AG09309 (cell line): ENCODE data around the gene SHROOM3.

Source experiments
- DNase-seq: peaks from one replicate; pipeline ENCODE4 v3.0.0-alpha.2; 2010; ENCODE audit warnings: low read depth
- H3K4me3 ChIP-seq: 2 replicates; pipeline ENCODE4 v1.5.1; 2011; ENCODE audit warnings: mild to moderate bottlenecking, low read depth, low read length, moderate library complexity; ENCODE audit not compliant: control insufficient read depth
- TF ChIP-seq, protein P1 (sequence below): IDR thresholded peaks from 2 replicates; pipeline ENCODE4 v1.5.1; 2011; ENCODE audit warnings: mild to moderate bottlenecking, low read depth, low read length, inconsistent platforms; ENCODE audit not compliant: insufficient read depth, control insufficient read depth; ENCODE audit errors: missing control alignments

The SHROOM3 gene

DNA sequence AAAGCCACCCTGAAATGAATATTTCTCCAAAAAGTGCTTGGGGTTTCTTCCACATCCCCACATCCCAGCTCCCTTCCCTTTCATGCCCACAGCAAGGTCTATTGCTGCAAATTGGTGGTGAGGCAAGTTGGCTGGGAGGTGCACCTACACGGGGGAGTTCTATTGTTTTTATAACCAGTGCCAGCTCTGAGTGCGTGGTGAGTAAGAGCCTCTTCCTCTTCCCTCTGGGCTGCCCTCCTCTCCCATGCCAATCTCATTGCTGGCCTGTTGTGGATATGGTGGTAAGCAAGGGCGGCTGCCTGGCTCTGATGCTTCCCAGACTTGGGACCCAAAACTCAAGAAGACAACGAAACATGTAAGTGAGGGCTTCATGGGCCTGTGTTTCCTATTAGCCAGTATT lies 204.3 kb downstream of the SHROOM3 start:
- no peak for DNase-seq
- TF ChIP-seq, protein P1, sequence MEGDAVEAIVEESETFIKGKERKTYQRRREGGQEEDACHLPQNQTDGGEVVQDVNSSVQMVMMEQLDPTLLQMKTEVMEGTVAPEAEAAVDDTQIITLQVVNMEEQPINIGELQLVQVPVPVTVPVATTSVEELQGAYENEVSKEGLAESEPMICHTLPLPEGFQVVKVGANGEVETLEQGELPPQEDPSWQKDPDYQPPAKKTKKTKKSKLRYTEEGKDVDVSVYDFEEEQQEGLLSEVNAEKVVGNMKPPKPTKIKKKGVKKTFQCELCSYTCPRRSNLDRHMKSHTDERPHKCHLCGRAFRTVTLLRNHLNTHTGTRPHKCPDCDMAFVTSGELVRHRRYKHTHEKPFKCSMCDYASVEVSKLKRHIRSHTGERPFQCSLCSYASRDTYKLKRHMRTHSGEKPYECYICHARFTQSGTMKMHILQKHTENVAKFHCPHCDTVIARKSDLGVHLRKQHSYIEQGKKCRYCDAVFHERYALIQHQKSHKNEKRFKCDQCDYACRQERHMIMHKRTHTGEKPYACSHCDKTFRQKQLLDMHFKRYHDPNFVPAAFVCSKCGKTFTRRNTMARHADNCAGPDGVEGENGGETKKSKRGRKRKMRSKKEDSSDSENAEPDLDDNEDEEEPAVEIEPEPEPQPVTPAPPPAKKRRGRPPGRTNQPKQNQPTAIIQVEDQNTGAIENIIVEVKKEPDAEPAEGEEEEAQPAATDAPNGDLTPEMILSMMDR: no peak
- H3K4me3 ChIP-seq: no peak overlapping the region

DNA sequence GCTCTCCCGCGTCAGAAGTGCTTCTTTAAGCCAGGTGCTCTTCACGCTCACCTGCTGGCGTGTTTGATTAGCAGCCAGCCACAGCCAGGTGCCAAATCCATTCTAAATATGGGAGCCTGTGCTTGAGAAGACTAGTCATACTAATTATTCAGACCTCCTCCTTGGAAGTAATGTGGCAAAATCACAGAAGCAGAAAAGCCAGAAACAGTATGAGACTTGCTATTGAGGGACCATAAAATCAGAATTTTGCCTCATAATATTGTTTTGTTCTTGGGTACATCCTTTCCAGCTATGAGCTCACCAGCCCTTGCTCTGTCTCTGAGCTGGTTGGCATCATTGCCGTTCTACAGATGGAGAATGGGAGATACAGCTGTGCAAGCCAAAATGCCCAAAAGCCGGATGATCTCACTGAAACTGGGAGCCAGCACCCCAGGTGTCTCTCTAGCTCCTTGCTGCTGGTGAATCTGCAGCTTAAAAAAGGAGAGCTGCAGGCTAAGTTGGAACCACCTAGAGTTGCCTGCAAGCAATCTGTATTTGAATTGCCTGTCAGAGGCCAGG lies 205.4 kb downstream of the SHROOM3 start:
- H3K4me3 ChIP-seq: no peak overlapping the region
- no peak for DNase-seq
- TF ChIP-seq, protein P1: no peak

DNA sequence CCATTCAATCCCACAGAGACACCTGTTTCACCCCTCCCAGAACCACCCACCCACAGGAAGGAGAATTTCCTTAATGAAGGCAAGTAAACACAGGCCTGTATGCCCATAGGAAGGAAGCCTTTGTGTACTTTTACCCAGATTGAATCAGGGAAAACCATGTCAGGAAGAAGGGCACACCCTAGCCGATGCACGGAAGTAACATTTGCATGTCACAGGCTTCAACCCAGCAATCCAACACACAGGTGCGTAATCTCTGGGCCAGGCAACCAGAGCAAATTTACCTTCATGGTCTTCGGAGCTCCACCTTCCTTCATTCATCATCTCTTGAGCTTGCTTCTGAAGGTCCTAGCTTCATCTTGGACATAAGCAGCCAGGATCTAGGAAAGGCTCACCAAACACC lies 206.3 kb downstream of the SHROOM3 start:
- TF ChIP-seq, protein P1: no peak
- DNase-seq: no peak
- H3K4me3 ChIP-seq: no peak overlapping the region

DNA sequence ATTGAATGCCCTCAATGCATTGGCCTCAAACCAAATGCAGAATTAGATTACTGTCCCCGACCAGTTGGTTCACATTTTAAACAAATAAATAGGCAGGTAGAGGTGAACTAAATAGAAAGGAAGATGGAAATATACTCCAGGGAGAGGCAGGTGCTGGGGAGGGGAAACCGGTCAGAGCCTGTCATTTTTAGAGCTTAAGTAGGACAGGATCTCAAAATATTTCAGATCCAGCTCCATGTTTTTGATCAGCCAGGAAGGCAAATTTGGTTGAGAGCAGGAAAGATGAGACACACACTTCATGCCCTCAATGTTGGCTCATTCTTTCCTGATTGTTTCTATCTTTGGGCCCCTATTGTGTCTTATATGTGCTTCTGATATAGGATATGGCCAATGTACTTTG lies 206.7 kb downstream of the SHROOM3 start:
- no peak overlapping the region for H3K4me3 ChIP-seq
- DNase-seq: no peak
- TF ChIP-seq, protein P1: no peak

DNA sequence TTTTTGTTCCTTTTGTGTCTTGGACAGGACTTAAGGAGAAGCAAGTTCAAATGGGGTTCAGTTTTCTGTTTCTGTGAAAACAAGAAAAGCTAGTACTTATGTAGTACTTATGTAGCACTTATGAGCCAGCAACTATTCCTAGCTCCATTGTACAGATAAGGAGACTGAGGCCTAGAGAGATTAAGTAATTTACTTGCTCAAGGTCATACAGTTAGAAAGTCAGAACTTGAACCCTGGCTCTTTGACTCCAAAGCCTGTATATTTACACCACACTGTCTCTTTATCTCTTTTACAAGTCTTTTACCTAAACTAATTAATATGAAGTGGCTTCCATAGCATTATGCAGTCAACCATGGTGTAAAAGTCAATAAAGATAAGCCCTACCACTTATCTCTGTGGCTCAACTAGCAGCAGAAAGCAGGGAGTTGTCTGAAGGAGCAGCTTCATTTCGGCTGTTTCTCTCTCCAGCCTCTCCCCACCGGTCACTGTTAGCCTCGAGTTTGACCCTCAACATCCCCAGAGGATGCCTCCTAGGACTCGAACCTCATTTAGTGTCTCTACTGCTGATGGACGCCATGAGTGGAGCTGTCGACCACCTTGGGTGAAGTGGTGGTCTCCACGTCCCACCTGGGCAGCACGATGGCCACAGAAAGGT lies 209.9 kb downstream of the SHROOM3 start:
- TF ChIP-seq, protein P1: no peak
- DNase-seq: no peak

DNA sequence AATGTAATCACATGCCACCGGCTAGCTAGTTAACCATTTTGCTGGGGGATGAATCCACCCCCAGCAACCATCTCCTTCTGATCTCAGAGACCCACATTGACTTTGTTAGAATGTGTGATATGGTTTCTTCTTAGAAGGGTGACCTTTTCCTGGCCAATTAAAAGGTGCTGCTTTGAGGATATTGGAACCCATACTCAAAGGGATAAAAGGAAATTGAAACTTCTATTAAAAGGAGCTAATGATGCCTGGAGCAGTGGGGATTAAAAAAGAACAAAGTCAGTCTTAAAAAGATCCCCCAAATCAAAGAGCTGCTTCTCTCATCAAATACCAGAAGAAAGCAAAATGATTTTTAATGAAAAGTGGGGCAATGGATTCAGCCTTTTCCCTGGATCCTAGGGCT lies 214.1 kb downstream of the SHROOM3 start:
- H3K4me3 ChIP-seq: no peak overlapping the region
- TF ChIP-seq, protein P1: no peak
- no peak for DNase-seq

More for the DNA sequence above, 209.9 kb downstream of the SHROOM3 start:
- H3K4me3 ChIP-seq: no peak overlapping the region
